Smooth muscle cell (in vitro differentiated cells): ENCODE measurements around the gene IFNA5. TPM values are rescaled to one million over a fixed set of nuclear protein-coding genes. Genes with fewer than 3 reads are reported as not detected.

Source experiments
- DNase-seq: peaks from one replicate; lab custom pipeline; 2025; ENCODE audit not compliant: unreplicated experiment; lab: John Stamatoyannopoulos, UW
- H2AFZ ChIP-seq: fragments of 200-600 bp; sonication (generic); 2 replicates; pipeline ENCODE4 v1.6.0; 2016; ENCODE audit warnings: antibody characterized with exemption, low read depth, mild to moderate bottlenecking
- H3F3A ChIP-seq: fragments of 200-600 bp; sonication (generic); 2 replicates; pipeline ENCODE4 v1.6.0; 2017; ENCODE audit warnings: antibody characterized with exemption, low read depth
- H3K27ac ChIP-seq: fragments of 200-600 bp; sonication (generic); 2 replicates; pipeline ENCODE4 v1.5.1; 2016; ENCODE audit warnings: low read depth, mild to moderate bottlenecking
- H3K27me3 ChIP-seq: fragments of 200-600 bp; sonication (generic); 2 replicates; pipeline ENCODE4 v1.6.1; 2016; ENCODE audit warnings: low read depth, mild to moderate bottlenecking
- H3K36me3 ChIP-seq: fragments of 200-600 bp; sonication (generic); 2 replicates; pipeline ENCODE4 v1.5.1; 2016; ENCODE audit warnings: low read depth
- H3K4me1 ChIP-seq: fragments of 200-600 bp; sonication (generic); 2 replicates; pipeline ENCODE4 v1.5.1; 2016; ENCODE audit warnings: low read depth
- H3K4me2 ChIP-seq: fragments of 200-600 bp; sonication (generic); 2 replicates; pipeline ENCODE4 v1.6.0; 2016; ENCODE audit warnings: mild to moderate bottlenecking
- H3K4me3 ChIP-seq: fragments of 200-600 bp; sonication (generic); 2 replicates; pipeline ENCODE4 v1.5.1; 2016; ENCODE audit warnings: mild to moderate bottlenecking
- H3K79me2 ChIP-seq: fragments of 200-600 bp; sonication (generic); 2 replicates; pipeline ENCODE4 v1.6.0; 2016; ENCODE audit warnings: low read depth, mild to moderate bottlenecking
- H3K9ac ChIP-seq: fragments of 200-600 bp; sonication (generic); 2 replicates; pipeline ENCODE4 v1.6.0; 2016; ENCODE audit warnings: low read depth
- H3K9me3 ChIP-seq: fragments of 200-600 bp; sonication (generic); replicated peaks from 2 replicates; pipeline ENCODE4 v1.5.1; 2016; ENCODE audit warnings: low read depth
- H4K20me1 ChIP-seq: fragments of 200-600 bp; sonication (generic); 2 replicates; pipeline ENCODE4 v1.6.0; 2016; ENCODE audit warnings: low read depth
- CTCF ChIP-seq: fragments of 200-600 bp; sonication (generic); IDR thresholded peaks from 2 replicates; pipeline ENCODE4 v1.5.1; 2017; ENCODE audit warnings: borderline replicate concordance, mild to moderate bottlenecking, antibody characterized with exemption; ENCODE audit not compliant: insufficient read depth, poor library complexity, severe bottlenecking
- WGBS: methylation state at CpG from one replicate; pipeline ENCODE4 v1.1.7; 2016; ENCODE audit warnings: low lambda C conversion rate; 5-methylcytosine and 5-hydroxymethylcytosine counted together
- polyA plus RNA-seq: library from polyadenylated mRNA; unstranded; fragments of >200 nt; fragmentation: Nextera tagmentation; extraction: Ambion mirVana; gene quantifications from 2 replicates; pipeline ENCODE4 v1.2.1, GENCODE V29; 2016
- total RNA-seq: library from RNA; depleted of rRNA; stranded (reverse); fragments of >200 nt; gene quantifications from 2 replicates; pipeline ENCODE4 v1.2.3, GENCODE V29; 2014

IFNA5 gene
- total and polyA plus RNA-seq, 2 experiments from 2014 or later, result 0.36 TPM; not detected in 1

GRCh38 chr9:21268347-21268657 is 36.8 kb downstream of the IFNA5 start:
- no peaks in the 10 kb centered on the region for H4K20me1 ChIP-seq
- DNase-seq, result no peak
- no peaks in the 10 kb centered on the region for H3F3A ChIP-seq
- H3K9ac ChIP-seq, result no peak overlapping the region
- no peak overlapping the region for H3K4me2 ChIP-seq
- 52% methylated on average over 2 of the region's 2 CpGs for WGBS
- no peak overlapping the region for H3K4me3 ChIP-seq
- H3K27me3 ChIP-seq, result peaks cover 60% of the 10 kb centered on the region
- no peaks in the 10 kb centered on the region for H3K36me3 ChIP-seq
- no peak for TF ChIP-seq CTCF
- H2AFZ ChIP-seq, result no peak overlapping the region
- H3K4me1 ChIP-seq, result no peaks in the 10 kb centered on the region
- no peaks in the 10 kb centered on the region for H3K79me2 ChIP-seq
- H3K9me3 ChIP-seq, result no peaks in the 10 kb centered on the region
- H3K27ac ChIP-seq, result no peak overlapping the region

GRCh38 chr9:21267485-21268346 is 37.4 kb downstream of the IFNA5 start:
- no peak for DNase-seq
- Histone ChIP-seq H3K79me2 (no peaks in the 10 kb centered on the region), H3K9ac (no peak overlapping the region), H3K27me3 (peaks cover 63% of the 10 kb centered on the region), H3K36me3 (no peaks in the 10 kb centered on the region), H3F3A (no peaks in the 10 kb centered on the region), H3K27ac (no peak overlapping the region), H3K4me3 (no peak overlapping the region), H3K4me2 (no peak overlapping the region), H4K20me1 (no peaks in the 10 kb centered on the region), H2AFZ (no peak overlapping the region), H3K9me3 (no peaks in the 10 kb centered on the region), H3K4me1 (no peaks in the 10 kb centered on the region)
- no peak for TF ChIP-seq CTCF
- WGBS, result 78% methylated on average over 4 of the region's 4 CpGs

GRCh38 chr9:21266733-21267484 is 38.2 kb downstream of the IFNA5 start:
- H3K27me3 ChIP-seq, result peaks cover 69% of the 10 kb centered on the region
- H2AFZ ChIP-seq, result no peak overlapping the region
- no peaks in the 10 kb centered on the region for H3K36me3 ChIP-seq
- H3F3A ChIP-seq, result no peaks in the 10 kb centered on the region
- H3K9me3 ChIP-seq, result no peaks in the 10 kb centered on the region
- H3K4me3 ChIP-seq, result no peak overlapping the region
- no peaks in the 10 kb centered on the region for H3K79me2 ChIP-seq
- WGBS, result 25% methylated on average over 3 of the region's 3 CpGs
- H3K9ac ChIP-seq, result no peak overlapping the region
- H3K27ac ChIP-seq, result no peak overlapping the region
- no peaks in the 10 kb centered on the region for H3K4me1 ChIP-seq
- TF ChIP-seq CTCF, result no peak
- H4K20me1 ChIP-seq, result no peaks in the 10 kb centered on the region
- no peak for DNase-seq
- H3K4me2 ChIP-seq, result no peak overlapping the region
